GM21390 (cell line): Measurements from ENCODE around the gene RAB11FIP4.

Experiments used
- ATAC-seq: cut with Tn5 transposase; IDR thresholded peaks from one replicate; pipeline ENCODE4 v1.9.1; 2021; ENCODE audit not compliant: unreplicated experiment

RAB11FIP4 gene

DNA sequence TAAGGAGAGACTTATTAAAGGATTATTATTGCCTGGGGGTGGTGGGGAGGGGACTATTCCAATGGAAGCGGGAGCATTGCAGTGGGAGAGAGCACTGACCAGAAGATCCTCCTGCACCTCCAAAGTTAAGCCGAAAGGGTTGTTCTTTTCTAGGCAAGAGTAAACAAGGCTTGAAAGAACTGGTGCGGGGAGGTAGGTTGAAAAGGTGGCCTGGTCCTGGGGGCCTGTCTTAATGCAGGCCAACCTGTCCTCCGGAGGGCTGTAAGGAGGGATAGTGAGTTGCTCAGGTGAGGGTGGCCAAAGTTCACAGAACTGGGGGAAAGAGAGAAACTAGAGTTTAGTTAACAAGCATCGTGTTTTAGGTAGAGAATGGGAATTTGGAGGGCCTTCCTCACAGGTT lies 65.3 kb downstream of the RAB11FIP4 start:
- ATAC-seq, result no peak

GRCh38 chr17:31457391-31458234 lies 66.1 kb downstream of the RAB11FIP4 start:
- no peak for ATAC-seq

GRCh38 chr17:31458829-31459228 lies 67.4 kb downstream of the RAB11FIP4 start:
- ATAC-seq, result no peak

- no peak for ATAC-seq
These were observed 68.2 kb downstream of the RAB11FIP4 start for GRCh38 chr17:31459716-31460115.

DNA sequence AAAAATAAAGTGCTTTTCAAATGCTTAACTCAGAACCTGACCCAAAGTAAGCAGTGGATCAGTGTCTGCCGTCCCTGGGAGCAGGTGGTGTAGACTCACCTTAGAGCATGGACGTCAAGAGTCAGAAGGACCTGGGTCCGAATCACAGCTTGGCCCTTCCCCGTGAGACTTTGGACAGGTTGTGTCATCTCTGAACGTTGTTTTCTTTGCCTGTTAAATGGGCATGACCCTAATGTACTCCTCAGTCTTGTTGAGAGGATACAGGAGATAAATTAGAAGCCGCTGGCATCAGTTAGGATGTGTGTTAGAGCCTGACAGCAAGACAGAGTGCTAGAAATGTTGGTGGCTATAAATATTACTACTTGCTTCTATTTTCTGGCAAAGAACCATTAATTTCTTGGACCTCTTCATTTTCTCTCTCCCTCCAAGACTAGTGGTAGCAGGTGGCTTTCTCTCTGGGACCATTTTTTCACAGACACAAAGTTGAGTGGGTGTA lies 68.8 kb downstream of the RAB11FIP4 start:
- no peak for ATAC-seq

DNA sequence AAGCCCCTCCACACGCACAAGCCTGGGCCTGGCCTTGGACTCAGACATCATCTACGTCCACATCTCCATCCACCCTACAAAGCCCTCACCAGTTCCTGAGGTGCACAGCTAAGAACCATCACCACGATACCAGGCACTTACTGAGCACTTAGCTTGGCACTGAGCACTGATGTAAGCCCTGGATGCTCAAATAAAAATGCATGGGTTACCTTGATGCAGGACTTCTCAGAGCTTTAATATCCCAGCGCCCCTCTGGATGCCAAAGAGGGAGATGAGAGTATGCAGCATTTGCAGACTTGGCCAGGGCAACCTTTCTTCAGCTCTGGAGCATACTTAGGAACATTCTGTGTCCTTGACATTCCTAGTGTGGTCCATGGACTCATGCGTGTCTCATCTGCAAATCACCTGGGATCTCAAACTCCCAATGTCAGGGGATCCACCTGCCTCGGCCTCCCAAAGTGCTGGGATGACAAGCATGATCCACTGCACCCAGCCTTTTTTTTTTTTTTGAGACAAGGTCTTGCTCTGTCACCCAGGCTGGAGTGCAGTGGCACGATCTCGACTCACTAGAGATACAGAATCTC lies 69.8 kb downstream of the RAB11FIP4 start:
- ATAC-seq, result no peak

DNA sequence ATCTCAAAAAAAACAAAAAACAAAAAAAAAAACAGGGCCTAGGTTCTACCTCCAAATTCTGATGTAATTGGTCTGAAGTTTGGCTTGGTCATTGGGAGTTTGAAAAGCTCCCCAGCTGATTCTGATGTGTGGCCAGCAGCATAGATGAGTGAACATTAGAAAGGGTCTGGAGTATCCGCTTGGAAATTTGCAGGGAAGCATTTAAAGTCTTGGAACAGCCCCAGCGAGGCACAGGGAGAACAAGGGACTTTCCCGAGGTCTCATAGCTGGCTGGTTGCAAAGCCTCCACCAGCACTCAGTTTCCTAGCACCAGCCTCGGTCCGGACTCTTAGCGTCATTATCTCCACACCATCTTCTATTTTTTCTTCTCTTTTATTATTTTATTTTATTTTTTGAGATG lies 70.8 kb downstream of the RAB11FIP4 start:
- no peak for ATAC-seq

GRCh38 chr17:31466096-31466760 lies 74.8 kb downstream of the RAB11FIP4 start:
- no peak for ATAC-seq

DNA sequence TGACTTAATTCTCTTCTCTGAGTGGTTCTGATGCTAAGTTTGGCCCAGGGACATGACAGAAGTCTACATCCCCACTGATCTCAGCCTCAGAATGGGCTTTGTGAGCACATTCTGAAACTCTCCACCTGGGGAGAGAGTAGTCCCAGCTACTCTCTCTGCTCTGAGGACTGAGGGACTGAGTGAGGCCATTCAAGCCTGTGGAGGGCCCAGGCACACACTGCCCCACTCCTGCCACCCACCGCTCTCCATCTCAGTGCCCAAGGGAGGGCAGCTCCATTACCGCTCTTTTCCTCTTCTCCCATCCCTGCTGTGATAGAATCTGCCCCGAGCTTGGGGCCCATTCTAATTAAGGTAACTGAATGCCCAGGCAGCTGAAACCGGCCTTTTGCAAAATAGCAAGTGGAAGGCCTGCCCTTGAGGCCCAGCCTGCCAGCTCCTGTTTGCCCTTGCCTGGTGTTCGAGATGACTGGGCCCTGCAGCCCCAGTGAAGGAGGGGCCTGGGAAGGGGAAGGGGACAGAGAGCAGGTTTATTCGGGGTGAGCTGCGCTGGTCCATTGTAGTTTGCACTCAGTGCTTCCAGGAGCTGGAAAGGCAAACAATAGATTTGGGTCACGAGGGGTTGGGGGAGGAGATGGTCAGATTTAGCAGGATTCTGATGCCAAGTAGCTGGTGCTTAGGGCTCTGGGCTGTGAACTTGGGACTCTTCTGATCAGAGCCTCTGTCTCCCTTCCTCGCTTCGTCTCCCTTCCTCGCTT lies 76.2 kb downstream of the RAB11FIP4 start:
- ATAC-seq, result no peak

DNA sequence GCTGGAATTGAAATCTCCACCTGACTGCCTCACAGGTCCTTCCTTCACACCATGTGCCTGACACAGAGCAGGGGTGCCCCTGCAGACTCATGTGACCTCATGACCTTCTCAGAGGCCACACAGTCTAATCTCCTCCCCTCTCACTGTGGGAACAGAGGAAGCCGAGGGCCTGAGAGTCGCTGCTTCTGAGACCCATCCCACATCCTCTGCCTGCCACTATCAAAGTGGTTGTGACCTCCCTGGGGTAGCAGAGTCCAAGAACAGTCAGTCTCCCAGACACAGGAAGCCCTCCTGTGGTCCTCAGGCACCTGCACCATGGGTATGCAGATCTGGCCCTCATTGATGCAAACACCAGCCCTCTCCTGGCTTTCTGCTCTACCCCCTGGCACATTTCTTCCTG lies 78.5 kb downstream of the RAB11FIP4 start:
- no peak for ATAC-seq

DNA sequence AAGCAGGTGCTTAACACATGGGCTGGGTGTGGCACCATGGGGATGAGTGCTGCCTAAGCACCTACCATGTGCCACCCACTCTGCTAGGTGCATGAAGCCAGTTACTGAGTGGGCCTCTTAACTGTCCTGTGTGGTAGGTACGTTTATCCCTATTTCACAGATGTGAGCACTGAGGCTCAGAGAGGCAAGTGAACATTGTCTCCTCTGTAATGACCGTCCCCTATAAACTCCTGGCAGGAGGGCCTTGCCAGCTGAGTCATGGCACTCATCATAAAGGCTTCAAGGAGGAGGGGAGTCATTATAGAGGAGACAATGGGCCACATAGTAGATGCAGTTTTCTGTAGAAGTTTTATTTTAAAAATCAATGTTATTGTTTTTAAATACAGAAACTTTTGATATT lies 79.1 kb downstream of the RAB11FIP4 start:
- ATAC-seq, result no peak

- ATAC-seq, result no peak
These were observed 80.7 kb downstream of the RAB11FIP4 start for GRCh38 chr17:31472137-31472536.

DNA sequence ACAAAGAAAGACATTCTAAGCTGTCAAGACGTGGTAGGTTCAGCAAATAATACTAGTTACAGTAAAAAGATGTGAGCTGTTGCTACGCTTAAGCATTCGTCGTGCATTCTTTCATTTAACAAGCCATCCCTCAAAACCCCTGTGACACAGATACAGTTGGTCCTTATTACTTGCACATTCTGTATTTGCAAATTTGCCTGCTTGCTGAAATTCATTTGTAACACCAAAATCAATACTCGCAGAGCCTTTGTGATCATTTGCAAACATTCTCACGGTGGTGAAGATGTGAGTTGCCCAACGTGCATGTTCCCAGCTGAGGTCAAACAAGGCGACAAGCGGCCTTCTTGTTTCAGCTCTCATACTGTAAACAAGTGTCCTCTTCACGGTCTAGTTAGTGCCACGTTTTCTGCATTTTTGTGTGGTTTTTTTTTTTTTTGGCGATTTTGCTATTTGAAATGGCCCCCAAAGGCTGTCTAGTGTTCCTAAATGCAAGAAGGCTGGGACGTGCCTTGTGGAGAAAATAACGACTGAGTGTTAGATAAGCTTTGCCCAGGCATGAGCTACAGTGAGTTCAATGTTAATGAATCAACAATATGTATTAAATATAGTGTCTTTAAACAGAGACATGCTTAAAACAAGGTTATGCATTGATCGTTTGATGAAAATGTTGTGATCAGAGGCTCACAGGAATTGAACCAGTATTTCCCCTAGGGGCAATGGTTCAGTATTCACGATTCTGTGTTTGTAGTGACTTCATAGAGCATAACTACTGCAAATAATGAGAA lies 84.1 kb downstream of the RAB11FIP4 start:
- ATAC-seq, result no peak

- no peak for ATAC-seq
These were observed 85.3 kb downstream of the RAB11FIP4 start for GRCh38 chr17:31476525-31477416.

GRCh38 chr17:31477417-31478055 lies 86.1 kb downstream of the RAB11FIP4 start:
- no peak for ATAC-seq

- no peak for ATAC-seq
These were observed 87.6 kb downstream of the RAB11FIP4 start for GRCh38 chr17:31479062-31479408.

GRCh38 chr17:31479524-31479923 lies 88.0 kb downstream of the RAB11FIP4 start:
- ATAC-seq, result no peak

DNA sequence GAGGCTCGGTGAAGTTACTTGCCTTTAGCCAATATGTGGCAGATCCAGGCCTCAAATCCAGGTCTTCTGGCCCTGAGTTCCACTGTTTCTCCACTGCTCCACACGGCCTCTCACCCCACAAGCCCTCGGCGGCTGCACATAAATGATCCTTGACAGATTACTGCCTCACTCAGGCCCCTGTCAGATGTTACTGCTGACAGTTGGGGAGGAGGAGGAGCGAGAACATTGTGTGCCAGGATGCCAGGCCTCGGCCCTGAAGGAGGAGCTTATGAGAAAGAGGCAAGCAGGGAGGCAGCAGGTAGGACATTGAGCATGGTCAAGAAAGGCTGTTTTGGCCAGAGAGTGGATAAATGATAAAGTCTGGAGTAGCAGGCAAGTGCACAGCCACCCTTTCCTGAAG lies 88.6 kb downstream of the RAB11FIP4 start:
- no peak for ATAC-seq
